GM18909 (cell line): Measurements from ENCODE around the gene C10orf90.
"Not testable (repeated sequence)": the region's sequence is repeated elsewhere in the genome, so short reads cannot be mapped to it uniquely, and the experiment has no call there.

Experiments
- ATAC-seq: cut with Tn5 transposase; IDR thresholded peaks from one replicate; pipeline ENCODE4 v1.9.1; 2021; ENCODE audit warnings: mild to moderate bottlenecking; ENCODE audit not compliant: unreplicated experiment, poor library complexity

C10orf90 gene

GRCh38 chr10:126558881-126559280 is 111.6 kb downstream of the C10orf90 start:
- no peak for ATAC-seq

- ATAC-seq: no peak
These were observed 119.3 kb downstream of the C10orf90 start for GRCh38 chr10:126551202-126551601.

- not testable (repeated sequence) for ATAC-seq
These were observed 119.9 kb downstream of the C10orf90 start for GRCh38 chr10:126550586-126550985.

GRCh38 chr10:126549344-126549743 is 121.1 kb downstream of the C10orf90 start:
- no peak for ATAC-seq

GRCh38 chr10:126544565-126544964 is 125.9 kb downstream of the C10orf90 start:
- ATAC-seq: no peak

GRCh38 chr10:126538439-126539135 is 131.9 kb downstream of the C10orf90 start:
- no peak for ATAC-seq

- no peak for ATAC-seq
These were observed 133.8 kb downstream of the C10orf90 start for GRCh38 chr10:126536656-126537055.

GRCh38 chr10:126536148-126536547 is 134.3 kb downstream of the C10orf90 start:
- ATAC-seq: no peak

GRCh38 chr10:126533644-126534043 is 136.8 kb downstream of the C10orf90 start:
- no peak for ATAC-seq

- ATAC-seq: no peak
These were observed 142.1 kb downstream of the C10orf90 start for GRCh38 chr10:126528315-126528835.

GRCh38 chr10:126527645-126528314 is 142.7 kb downstream of the C10orf90 start:
- no peak for ATAC-seq

GRCh38 chr10:126525326-126525725 is 145.2 kb downstream of the C10orf90 start:
- ATAC-seq: no peak

GRCh38 chr10:126524526-126524925 is 146.0 kb downstream of the C10orf90 start:
- ATAC-seq: no peak

- ATAC-seq: no peak
These were observed 147.4 kb downstream of the C10orf90 start for GRCh38 chr10:126523071-126523470.

GRCh38 chr10:126521399-126521798 is 149.1 kb downstream of the C10orf90 start:
- no peak for ATAC-seq

- ATAC-seq: no peak
These were observed 149.7 kb downstream of the C10orf90 start for GRCh38 chr10:126520751-126521317.

GRCh38 chr10:126519992-126520391 is 150.5 kb downstream of the C10orf90 start:
- ATAC-seq: no peak

- no peak for ATAC-seq
These were observed 151.3 kb downstream of the C10orf90 start for GRCh38 chr10:126519185-126519584.

GRCh38 chr10:126518218-126519080 is 152.0 kb downstream of the C10orf90 start:
- ATAC-seq: no peak

GRCh38 chr10:126516515-126516914 is 154.0 kb downstream of the C10orf90 start:
- ATAC-seq: no peak
